HG03159 (cell line): ENCODE results near the gene LRRC1.

Source experiments
- ATAC-seq: cut with Tn5 transposase; IDR thresholded peaks from one replicate; pipeline ENCODE4 v1.9.1; 2021; ENCODE audit warnings: mild to moderate bottlenecking, moderate library complexity; ENCODE audit not compliant: unreplicated experiment

Gene LRRC1

GRCh38 chr6:53956068-53956711, 161.4 kb downstream of the LRRC1 start:
- peak; percentile 87 for ATAC-seq

- no peak for ATAC-seq
These were observed 162.0 kb downstream of the LRRC1 start for GRCh38 chr6:53956804-53957203.

- ATAC-seq = no peak
These were observed 164.9 kb downstream of the LRRC1 start for GRCh38 chr6:53959717-53960116.

GRCh38 chr6:53960311-53960710, 165.5 kb downstream of the LRRC1 start:
- ATAC-seq = no peak

- no peak for ATAC-seq
These were observed 167.0 kb downstream of the LRRC1 start for GRCh38 chr6:53961679-53962370.

- no peak for ATAC-seq
These were observed 167.8 kb downstream of the LRRC1 start for GRCh38 chr6:53962646-53963045.

- ATAC-seq = no peak
These were observed 172.6 kb downstream of the LRRC1 start for GRCh38 chr6:53967415-53967814.
